ENCODE measurements around the gene ZNF667. TPM values are rescaled to one million over a fixed set of nuclear protein-coding genes. Genes with fewer than 3 reads are reported as not detected.
A peak's percentile ranks its signal among the peaks of the same experiment; 100 is the strongest.

The ZNF667 gene
- total RNA-seq, 4 donors from 2014 or later = 0.24 to 0.78 (median 0.48) TPM

DNA sequence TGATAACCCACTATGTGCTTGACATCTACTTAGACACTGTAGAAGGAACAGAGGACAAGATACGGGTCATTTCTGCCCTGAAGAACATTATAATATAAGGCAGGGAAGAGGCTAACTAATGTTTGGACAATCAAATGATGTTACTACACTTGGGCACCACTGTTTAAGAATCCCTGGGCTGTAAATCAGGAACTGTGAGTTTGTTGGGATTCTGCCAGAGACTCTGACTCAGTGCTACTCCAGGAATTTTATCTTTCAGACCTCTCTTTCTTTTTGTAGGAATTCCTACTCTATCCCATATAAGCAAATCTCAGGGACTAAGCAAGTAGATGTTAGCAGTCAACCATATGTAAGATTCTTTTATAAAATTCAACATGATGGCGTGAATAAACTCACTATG is 27.4 kb upstream of the ZNF667 start:
- no peak for DNase-seq
- intact Hi-C loops (cut with DNase I; ENCODE audit: low total_unique reads) (loop anchor here (10.0 kb wide), 1 partner anchor 90 kb away; the partner anchor contains the start of gene ZNF71), in situ Hi-C loops (cut with MboI; ENCODE audit: low sequenced_read_pairs in 4 of 4) (no loop called here)
- Histone ChIP-seq H3K4me1 (peaks cover 5 to 10% of the 10 kb centered on the region in 2 donors), H3K4me3 (no peak overlapping the region), H3K27ac (no peak overlapping the region), H3K27me3 (no peaks in the 10 kb centered on the region), H3K36me3 (no peaks in the 10 kb centered on the region), H3K9me3 (peaks cover 0 to 23% (median 0%) of the 10 kb centered on the region in 3 donors)
- no peak for TF ChIP-seq CTCF (IDR thresholded peaks at IDR 0.05 in 4 of 5, conservative IDR thresholded peaks at IDR 0.05 in 1 of 5)
- no peak for TF ChIP-seq POLR2A (IDR thresholded peaks at IDR 0.05)
- no peak for ATAC-seq

DNA sequence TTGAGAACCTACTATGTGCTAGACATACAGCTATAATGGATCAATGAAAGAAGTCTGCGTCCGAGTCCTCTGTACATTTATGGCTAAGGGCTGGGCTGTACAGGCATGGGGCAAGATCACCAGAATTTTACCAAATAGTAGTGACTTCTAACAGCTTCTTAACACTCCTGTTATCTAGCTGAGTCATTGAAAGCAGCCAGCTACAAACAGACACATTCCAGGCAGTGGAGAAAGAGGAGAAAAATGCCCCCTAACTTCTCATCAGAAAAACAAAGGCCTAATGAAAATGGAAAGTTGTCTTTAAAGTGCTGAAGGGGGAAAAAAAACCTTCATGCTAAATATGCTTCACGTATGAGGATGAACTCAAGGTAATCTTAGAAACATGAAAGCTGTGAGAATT is 14.3 kb upstream of the ZNF667 start:
- in situ Hi-C loops (cut with MboI; ENCODE audit: low sequenced_read_pairs in 4 of 4) (no loop called here), intact Hi-C loops (cut with DNase I; ENCODE audit: low total_unique reads) (no loop called here)
- Histone ChIP-seq H3K27ac (no peak overlapping the region), H3K9me3 (peaks cover 0 to 18% (median 0%) of the 10 kb centered on the region in 3 donors), H3K4me1 (no peaks in the 10 kb centered on the region), H3K4me3 (no peak overlapping the region), H3K27me3 (no peaks in the 10 kb centered on the region), H3K36me3 (peaks cover 0 to 20% of the 10 kb centered on the region in 2 donors)
- ATAC-seq (no peak), DNase-seq (no peak)
- TF ChIP-seq POLR2A (IDR thresholded peaks at IDR 0.05) (no peak), CTCF (IDR thresholded peaks at IDR 0.05 in 4 of 5, conservative IDR thresholded peaks at IDR 0.05 in 1 of 5) (no peak)

DNA sequence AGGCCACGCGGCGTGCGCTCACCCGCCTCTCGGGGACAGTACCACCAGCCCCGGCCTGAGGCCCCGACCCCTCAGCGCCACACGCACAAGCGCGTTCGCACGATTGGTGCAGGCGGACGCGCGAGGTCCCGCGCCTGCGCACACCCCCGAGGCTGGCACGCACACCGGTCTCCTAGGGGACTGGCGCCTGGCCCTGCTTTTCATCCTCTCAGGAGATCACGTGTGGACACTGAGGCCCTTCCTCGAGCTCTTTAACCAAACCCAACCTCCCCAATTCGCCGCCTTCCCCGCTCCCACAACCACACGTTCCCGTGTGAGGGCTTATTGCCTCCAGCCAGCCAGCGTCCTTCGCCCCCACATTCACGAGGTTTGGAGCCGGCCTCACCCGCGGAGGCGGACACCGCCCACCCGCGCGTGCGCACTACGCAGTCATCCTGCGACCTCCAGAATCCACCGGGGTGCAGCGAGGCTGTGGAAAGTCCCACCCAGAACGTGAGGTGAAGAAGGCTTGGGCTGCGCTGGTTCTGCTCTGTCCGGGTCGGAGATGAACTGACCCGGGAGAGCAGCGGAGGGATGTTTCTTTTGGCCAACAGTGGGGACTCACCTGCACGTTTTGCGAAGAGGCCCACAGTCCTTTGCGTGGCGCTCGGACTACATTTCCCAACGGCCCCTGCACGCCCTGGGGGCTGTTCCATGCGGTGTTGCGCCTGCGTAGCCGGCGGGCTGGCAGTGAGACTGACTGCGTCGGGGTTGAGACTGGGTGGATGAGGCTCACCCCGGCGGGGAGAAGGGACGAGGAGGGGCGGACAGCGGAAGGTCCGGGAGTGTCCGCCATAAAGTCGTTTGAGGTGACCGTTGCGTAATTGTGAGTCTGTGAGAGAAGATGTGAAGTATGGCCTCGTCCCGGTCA is 539 bp upstream of the ZNF667 start:
- no peak for TF ChIP-seq CTCF (IDR thresholded peaks at IDR 0.05 in 4 of 5, conservative IDR thresholded peaks at IDR 0.05 in 1 of 5)
- TF ChIP-seq POLR2A (IDR thresholded peaks at IDR 0.05) = peak; percentile 31 to 42
- intact Hi-C loops (cut with DNase I; ENCODE audit: low total_unique reads) (loop anchor here (1.0 to 2.0 kb wide), 4 partner anchors 30 to 89 kb away; partner anchors contain the start of genes ZFP28, ZNF471 and ZNF583), in situ Hi-C loops (cut with MboI; ENCODE audit: low sequenced_read_pairs in 4 of 4) (no loop called here)
- Histone ChIP-seq H3K9me3 (peaks cover 0 to 14% (median 0%) of the 10 kb centered on the region in 3 donors), H3K4me1 (peaks cover 0 to 5% of the 10 kb centered on the region in 2 donors), H3K27me3 (no peaks in the 10 kb centered on the region), H3K36me3 (peaks cover 0 to under 1% of the 10 kb centered on the region in 2 donors), H3K27ac (peak overlapping the region; percentile 54 to 86 (median 83)), H3K4me3 (peak overlapping the region; percentile 46 to 83 (median 69))
- DNase-seq (peak; percentile 71 to 73), ATAC-seq (peak; percentile 87 to 95)

- ATAC-seq = no peak
- Histone ChIP-seq H3K36me3 (peaks cover 0 to 16% of the 10 kb centered on the region in 2 donors), H3K27ac (no peak overlapping the region), H3K4me1 (peaks cover 0 to 5% of the 10 kb centered on the region in 2 donors), H3K27me3 (no peaks in the 10 kb centered on the region), H3K4me3 (no peak overlapping the region), H3K9me3 (peaks cover 0 to 13% (median 0%) of the 10 kb centered on the region in 3 donors)
- in situ Hi-C loops (cut with MboI; ENCODE audit: low sequenced_read_pairs in 4 of 4) (no loop called here), intact Hi-C loops (cut with DNase I; ENCODE audit: low total_unique reads) (loop anchor here (2.0 kb wide), 1 partner anchor 63 kb away; the partner anchor contains the start of gene ZFP28)
- no peak for DNase-seq
- TF ChIP-seq CTCF (IDR thresholded peaks at IDR 0.05 in 4 of 5, conservative IDR thresholded peaks at IDR 0.05 in 1 of 5) (no peak), POLR2A (IDR thresholded peaks at IDR 0.05) (no peak)
Measured at GRCh38 chr19:56476093-56476492, 1.1 kb downstream of the ZNF667 start.

Data from gastrocnemius medialis (tissue), 4 donors.